HAP-1 (cell line): ENCODE measurements around the gene DAZL.

Experiments used
- DNase-seq, 2 experiments: peaks; one replicate each; pipeline ENCODE4 v3.0.0-alpha.2; 2016 to 2020; ENCODE audit warnings: low spot score in 2 of 2
- H3K27me3 ChIP-seq: fragments of 250-450 bp; sonication (Bioruptor Pico); 2 replicates; pipeline ENCODE4 v1.5.1; 2020; ENCODE audit warnings: low read depth, mild to moderate bottlenecking, moderate library complexity
- H3K36me3 ChIP-seq: fragments of 250-450 bp; sonication (Bioruptor Pico); replicated peaks from 2 replicates; pipeline ENCODE4 v1.5.1; 2020; ENCODE audit warnings: mild to moderate bottlenecking
- H3K4me1 ChIP-seq: fragments of 250-450 bp; sonication (Bioruptor Pico); 2 replicates; pipeline ENCODE4 v1.5.1; 2020; ENCODE audit warnings: mild to moderate bottlenecking
- H3K4me3 ChIP-seq: fragments of 250-450 bp; sonication (Bioruptor Pico); 2 replicates; pipeline ENCODE4 v1.5.1; 2020; ENCODE audit warnings: mild to moderate bottlenecking, moderate library complexity
- H3K9me3 ChIP-seq: fragments of 250-450 bp; sonication (Bioruptor Pico); 2 replicates; pipeline ENCODE4 v1.5.1; 2020; ENCODE audit warnings: mild to moderate bottlenecking, moderate library complexity
- in situ Hi-C: fragments of 300-500 bp; cut with MboI; formaldehyde crosslinking; loops from 3 replicates; pipeline ENCODE4 v1.14.3; 2020; ENCODE audit warnings: low sequenced_read_pairs, inconsistent platforms, mixed read lengths

The DAZL gene

GRCh38 chr3:16546186-16547010 is 58.8 kb downstream of the DAZL start:
- H3K4me1 ChIP-seq, result peaks cover 11% of the 10 kb centered on the region
- H3K9me3 ChIP-seq, result no peaks in the 10 kb centered on the region
- H3K27me3 ChIP-seq, result peaks cover 36% of the 10 kb centered on the region
- in situ Hi-C loops, result no loop called here
- H3K4me3 ChIP-seq, result no peak overlapping the region
- no peak for DNase-seq
- H3K36me3 ChIP-seq, result no peaks in the 10 kb centered on the region

GRCh38 chr3:16545413-16546185 is 59.6 kb downstream of the DAZL start:
- peaks cover 44% of the 10 kb centered on the region for H3K27me3 ChIP-seq
- no peaks in the 10 kb centered on the region for H3K36me3 ChIP-seq
- H3K9me3 ChIP-seq, result no peaks in the 10 kb centered on the region
- no peak for DNase-seq
- peaks cover 11% of the 10 kb centered on the region for H3K4me1 ChIP-seq
- in situ Hi-C loops, result no loop called here
- H3K4me3 ChIP-seq, result no peak overlapping the region

GRCh38 chr3:16543242-16543864 is 61.9 kb downstream of the DAZL start:
- DNase-seq, result no peak
- Histone ChIP-seq H3K9me3 (no peaks in the 10 kb centered on the region), H3K27me3 (peaks cover 64% of the 10 kb centered on the region), H3K36me3 (no peaks in the 10 kb centered on the region), H3K4me3 (no peak overlapping the region), H3K4me1 (peaks cover 11% of the 10 kb centered on the region)
- in situ Hi-C loops, result no loop called here

GRCh38 chr3:16538507-16538906 is 66.7 kb downstream of the DAZL start:
- H3K36me3 ChIP-seq, result no peaks in the 10 kb centered on the region
- in situ Hi-C loops, result no loop called here

GRCh38 chr3:16536996-16537395 is 68.2 kb downstream of the DAZL start:
- no peak overlapping the region for H3K4me3 ChIP-seq
- in situ Hi-C loops, result no loop called here
- peaks cover 73% of the 10 kb centered on the region for H3K27me3 ChIP-seq
- no peak for DNase-seq
- H3K4me1 ChIP-seq, result peaks cover 14% of the 10 kb centered on the region
- no peaks in the 10 kb centered on the region for H3K9me3 ChIP-seq
- no peaks in the 10 kb centered on the region for H3K36me3 ChIP-seq

More at GRCh38 chr3:16538507-16538906, 66.7 kb downstream of the DAZL start:
- H3K9me3 ChIP-seq, result no peaks in the 10 kb centered on the region
- DNase-seq, result no peak
- peaks cover 14% of the 10 kb centered on the region for H3K4me1 ChIP-seq
- no peak overlapping the region for H3K4me3 ChIP-seq
- H3K27me3 ChIP-seq, result peaks cover 73% of the 10 kb centered on the region
